CD4-positive, alpha-beta T cell treated with Interleukin-15 for 4 hours (primary cell): ENCODE measurements around the gene HTD2.
"Not testable (repeated sequence)": the region's sequence is repeated elsewhere in the genome, so short reads cannot be mapped to it uniquely, and the experiment has no call there.

Experiments used
- DNase-seq: peaks from one replicate; pipeline ENCODE4 v3.0.0-alpha.2; 2020; ENCODE audit warnings: low spot score

Gene HTD2

DNA sequence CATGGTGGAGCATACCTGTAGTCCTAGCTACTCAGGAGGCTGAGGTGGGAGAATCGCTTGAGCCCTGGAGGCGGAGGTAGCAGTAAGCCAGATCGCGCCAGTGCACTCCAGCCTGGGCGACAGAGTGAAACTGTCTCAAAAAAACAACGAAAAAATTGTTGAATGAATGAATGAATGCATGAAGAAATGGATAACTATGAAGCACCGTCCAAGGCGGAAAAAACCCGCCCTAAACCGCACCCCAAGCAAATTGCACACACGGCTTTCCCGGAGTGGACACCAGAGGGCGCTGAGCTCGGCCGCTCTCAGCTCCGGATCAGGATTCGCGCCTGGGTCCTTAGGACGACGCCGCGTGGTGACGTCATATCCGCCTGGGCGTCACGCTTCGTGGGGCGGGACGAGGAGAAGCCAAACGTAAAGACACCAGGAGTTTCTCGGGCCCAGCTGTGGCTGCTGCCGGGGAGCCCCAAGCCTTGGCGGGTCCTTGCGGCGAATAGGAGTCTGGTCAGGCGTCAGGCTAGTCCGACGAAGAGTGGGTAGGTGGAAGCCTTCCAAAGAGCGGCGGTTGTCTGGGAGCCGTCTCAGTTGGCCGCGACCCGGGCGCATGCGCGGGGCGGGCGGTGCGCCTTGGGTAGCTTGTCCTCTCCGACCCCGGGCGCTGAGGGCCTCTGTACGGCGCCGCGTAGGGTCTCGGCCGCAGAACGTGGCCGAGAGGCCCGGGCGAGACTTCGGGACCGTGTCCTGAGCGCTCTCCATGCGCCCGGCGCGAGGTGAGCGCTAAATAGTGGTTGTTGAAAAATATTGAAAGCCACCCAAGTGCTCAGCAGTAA lies at the start of gene HTD2, which contains the start of gene RPP14:
TSS of gene HTD2 (plus strand) at position 639 of the 830 bp plus-strand sequence. CDS start 11,094 bp downstream, outside the sequence.
TSS of gene RPP14 (plus strand) at position 364 of the 830 bp plus-strand sequence. CDS start 4,085 bp downstream, outside the sequence.
- peak; percentile 98 for DNase-seq

DNA sequence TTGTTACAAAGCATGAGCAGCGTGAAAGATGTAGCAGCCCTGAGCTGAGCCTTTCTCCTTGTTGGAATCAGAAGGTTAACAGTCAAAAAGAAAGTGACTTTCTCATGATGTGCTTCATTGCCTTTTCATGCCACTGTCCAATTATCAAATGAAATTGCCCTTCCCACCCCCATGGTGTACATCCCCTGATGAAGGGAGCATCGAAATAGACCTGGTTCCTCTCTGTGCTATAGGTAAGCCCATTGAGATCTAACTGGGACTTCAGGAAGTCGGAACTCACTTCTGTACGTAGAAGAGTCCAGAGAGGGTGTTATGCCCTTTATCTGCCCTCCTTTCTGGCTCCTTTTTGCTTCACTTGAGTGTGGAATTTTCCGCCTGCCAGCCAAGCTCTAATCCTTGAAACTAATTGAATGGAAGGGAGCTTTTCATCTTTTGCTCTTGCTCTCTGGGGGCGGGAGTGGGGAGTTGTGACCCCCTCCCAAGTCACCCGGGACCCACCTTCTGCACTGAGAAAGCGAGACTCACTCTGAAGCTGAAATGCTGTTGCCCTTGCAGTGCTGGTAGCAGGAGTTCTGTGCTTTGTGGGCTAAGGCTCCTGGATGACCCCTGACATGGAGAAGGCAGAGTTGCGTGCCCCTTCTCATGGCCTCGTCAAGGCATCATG lies 47.8 kb upstream of the HTD2 start:
- DNase-seq = no peak

DNA sequence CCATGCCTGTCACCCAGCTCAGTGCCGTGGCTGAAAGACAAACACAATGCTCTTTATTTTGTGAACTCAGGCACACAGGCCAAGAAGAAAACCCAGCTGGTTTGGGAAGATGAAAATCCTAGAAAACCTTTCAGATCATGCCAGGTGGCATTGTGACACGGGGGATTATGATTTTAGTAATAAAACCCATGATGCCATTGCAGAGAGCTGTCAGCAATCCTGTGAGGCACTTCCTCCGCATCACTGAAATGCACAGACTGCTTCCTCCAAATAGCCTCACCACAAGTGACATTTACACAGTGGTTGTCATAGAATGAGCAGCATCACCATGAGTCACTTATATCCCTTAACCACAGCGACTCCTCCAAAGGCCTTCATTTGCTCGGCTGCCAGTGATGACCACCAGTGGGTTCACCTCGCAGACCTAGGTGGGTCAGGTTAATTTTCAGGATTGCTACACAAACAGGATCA lies 46.0 kb upstream of the HTD2 start:
- no peak for DNase-seq

DNA sequence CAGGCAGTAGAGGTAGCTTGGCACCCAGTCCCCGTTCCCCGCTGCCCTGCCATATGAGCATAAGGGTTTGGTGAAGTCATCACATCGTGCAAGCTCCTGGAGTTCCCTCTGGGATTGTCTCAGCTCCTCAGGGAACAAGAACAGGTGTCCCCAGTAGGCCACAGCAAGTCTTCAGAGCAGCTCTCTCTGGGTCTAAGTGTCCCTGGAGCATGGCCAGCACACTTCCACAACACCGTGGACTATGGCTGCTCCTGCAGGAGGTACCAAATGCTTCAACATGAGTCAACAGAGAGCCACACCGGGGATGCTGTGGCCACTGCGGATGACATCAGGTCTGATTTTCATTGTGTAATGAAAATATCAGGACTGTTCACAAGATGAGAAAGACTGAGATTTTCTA lies 45.6 kb upstream of the HTD2 start:
- DNase-seq = no peak

DNA sequence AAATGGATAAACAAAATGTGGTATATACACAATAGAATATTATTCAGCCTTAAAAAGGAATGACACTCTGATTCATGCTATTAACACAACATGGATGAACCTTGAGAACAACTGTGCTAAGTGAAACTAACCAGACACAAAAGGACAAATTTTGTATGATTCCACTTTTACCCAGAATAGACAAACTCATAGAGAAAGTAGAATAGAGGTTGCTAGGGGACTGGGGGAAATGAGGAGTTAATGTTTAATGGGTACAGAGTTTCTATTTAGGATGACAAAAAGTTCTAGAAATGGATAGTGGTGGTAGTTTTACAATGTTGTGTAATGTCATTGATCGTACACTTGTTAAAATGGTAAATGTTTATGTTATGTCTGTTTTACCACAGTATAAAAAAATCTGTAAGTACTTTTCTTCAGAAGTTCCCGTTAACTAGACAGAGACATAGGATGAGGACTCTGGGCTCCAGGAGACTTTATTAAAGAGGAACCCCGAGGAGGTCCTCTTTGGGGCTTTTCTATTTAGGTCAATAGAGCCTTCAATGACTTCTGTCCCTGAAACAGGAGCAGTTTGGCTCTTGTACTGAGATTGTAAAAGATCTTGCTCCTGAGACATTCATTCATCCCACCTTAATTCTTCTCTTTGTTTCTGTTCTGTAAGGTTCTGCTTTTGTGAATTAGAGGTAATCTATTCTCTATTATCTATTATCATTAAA lies 44.2 kb upstream of the HTD2 start:
- DNase-seq = no peak

DNA sequence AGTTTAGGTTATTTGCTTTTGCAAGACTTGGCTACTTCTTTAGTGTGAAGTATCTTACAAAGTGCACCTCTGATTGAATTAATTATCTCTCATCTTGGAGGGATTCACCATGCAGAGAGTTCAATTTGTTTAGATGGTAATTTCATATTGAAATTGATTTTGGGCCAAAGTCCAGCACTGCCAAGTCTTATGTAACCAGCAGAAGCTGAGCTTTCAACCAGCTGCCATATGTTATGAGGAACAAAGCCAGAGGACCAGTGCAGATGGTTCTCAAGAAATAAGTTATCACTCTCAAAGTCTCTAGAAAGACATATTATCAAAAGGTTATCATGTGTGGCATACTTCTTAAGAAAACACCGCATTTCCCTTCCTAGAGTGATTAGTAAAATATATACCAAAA lies 39.7 kb upstream of the HTD2 start:
- DNase-seq = no peak

DNA sequence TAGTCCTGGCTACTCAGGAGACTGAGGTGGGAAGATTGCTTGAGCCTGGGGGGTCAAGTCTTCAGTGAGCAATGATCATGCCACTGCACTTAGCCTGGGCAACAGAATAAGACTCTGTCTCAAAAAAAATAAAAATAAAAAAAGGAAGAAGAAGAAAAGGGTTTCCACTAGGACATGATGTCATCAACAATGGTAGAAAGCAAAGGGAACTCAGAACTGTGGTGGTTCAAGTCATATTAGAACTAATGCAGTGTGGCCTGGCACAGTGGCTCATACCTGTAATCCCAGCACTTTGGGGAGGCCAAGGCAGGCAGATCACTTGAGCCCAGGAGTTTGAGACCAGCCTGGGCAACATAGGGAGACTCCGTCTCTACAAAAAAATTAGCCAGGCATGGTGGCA lies 38.8 kb upstream of the HTD2 start:
- DNase-seq = not testable (repeated sequence)

DNA sequence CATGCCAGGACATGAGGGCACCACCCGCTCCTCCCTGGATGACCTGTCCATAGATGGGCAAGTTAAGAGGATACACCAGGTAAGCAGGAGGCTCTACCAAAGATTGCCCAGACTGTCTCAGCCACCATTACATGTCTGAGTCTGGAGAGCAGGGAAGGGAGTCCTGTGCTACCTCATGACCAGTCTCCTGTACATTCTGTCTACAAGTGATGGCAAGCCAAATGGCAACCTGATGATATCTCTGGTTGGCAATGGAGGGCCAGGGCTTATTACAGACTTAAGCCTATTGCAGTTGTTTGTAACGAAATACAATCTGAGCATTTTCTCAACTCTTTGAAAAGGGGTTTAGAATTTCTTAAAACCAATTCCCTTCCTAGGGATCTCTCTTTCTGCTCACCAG lies 37.0 kb upstream of the HTD2 start:
- DNase-seq = no peak

DNA sequence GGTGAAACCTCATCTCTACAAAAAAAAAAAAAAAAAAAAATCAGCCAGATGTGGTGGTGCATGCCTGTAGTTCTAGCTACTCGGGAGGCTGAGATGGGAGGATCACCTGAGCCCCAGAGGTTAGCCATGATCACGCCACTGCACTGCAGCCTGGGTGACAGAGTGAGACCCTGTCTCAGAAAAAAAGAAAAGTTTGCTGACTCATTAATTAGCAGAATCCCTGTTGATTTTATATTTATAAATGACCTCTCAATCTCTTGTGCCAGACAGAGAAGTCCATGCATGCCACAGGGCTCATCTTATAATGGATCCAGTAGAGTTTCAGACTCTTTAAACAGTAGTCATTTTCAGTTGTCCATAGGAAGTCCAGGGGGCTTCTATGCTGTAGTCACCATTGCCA lies 35.8 kb upstream of the HTD2 start:
- DNase-seq = no peak

DNA sequence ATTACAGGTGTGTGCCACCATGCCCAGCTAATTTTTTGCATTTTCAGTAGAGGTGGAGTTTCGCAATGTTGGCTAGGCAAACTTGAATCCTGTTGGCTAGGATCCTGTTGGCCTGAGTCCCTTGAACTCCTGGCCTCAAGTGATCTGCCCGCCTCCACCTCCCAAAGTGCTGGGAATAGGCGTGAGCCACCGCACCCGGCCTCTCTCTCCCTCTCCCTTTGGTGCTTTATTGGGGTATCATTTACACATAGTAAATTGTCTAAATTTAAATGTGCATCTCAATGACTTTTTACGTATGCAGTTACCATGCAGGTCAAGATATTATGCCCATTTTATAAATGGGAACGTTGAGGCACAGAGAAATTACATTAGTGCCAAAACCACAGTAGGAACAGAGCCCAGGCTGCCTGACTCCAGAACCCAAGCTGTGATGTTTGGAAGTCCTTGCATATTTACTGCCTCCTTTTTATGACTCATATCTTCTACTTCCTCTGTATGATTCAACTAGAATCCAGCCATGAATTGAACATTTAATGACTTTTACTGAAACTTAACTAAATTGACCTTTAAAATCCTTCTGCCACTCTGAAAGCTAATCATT lies 34.3 kb upstream of the HTD2 start:
- DNase-seq = no peak

DNA sequence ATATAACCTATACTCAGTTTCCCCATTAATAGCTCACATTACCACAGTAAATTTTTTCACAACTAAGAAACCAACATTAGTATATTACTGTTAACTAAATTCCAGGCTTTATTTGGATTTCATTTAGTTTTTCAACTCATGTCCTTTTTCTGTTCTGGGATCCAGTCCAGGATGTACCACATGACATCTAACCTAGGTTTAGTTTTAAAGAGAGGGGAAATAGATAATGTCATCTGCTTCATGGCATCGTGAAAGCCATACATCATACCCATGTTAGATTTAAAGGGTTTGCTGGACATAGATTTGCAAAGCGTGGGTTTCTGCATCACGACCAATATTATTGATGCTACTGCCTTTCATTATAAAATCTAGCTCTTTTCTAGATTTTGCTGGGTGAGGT lies 33.4 kb upstream of the HTD2 start:
- no peak for DNase-seq

DNA sequence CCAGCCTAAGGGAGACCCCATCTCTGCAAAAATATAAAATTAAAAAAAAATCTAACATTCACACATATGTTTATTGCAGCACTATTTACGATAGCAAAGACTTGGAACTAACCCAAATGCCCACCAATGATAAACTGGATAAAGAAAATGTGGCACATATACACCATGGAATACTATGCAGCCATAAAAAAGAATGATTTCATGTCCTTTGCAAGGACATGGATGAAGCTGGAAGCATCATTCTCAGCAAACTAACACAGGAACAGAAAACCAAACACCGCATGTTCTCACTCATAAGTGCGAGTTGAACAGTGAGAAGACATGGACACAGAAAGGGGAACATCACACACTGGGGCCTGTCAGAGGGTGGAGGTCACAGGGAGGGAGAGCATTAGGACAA lies 33.0 kb upstream of the HTD2 start:
- not testable (repeated sequence) for DNase-seq

DNA sequence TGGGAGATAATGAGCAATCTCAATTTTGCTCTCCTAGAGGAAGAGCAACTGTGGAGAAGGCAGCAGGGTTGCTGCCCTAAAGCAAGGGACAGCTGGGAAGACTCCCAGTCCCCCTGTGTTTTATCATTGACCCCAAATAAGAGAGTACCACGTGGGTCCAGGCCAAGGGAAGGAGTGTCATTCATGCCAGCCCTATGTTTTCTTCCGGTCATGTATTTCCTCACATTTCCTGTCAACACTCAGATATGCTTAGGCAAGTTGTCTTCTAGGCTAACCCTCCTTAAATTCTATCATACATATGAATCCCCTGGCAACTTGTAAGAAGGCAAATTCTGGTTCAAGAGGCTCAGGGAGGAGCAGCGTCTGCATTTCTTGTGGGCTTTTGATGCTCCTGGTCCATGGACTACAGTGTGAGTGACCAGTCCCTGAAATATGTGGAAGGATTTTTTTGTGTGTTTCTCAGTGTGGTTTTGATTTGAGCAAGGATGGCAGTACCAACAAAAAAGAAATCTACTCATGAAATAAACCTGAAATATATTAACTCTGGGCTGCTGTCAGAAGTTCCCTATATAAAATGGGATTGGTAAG lies 32.2 kb upstream of the HTD2 start:
- no peak for DNase-seq

DNA sequence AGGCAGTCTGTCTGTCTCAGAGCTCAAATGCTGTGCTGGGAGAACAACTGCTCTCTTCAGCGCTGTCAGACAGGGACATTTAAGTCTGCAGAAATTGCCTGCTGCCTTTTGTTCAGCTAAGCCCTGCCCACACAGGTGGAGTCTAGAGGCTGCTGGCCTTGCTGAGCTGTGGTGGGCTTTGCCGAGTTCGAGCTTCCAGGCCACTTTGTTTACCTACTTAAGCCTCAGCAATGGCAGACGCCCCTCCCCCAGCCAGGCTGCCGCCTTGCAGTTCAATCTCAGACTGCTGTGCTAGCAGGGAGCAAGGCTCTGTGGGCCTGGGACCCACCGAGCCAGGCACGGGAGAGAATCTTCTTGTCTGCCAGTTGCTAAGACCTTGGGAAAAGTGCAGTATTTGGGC lies 25.3 kb upstream of the HTD2 start:
- no peak for DNase-seq

DNA sequence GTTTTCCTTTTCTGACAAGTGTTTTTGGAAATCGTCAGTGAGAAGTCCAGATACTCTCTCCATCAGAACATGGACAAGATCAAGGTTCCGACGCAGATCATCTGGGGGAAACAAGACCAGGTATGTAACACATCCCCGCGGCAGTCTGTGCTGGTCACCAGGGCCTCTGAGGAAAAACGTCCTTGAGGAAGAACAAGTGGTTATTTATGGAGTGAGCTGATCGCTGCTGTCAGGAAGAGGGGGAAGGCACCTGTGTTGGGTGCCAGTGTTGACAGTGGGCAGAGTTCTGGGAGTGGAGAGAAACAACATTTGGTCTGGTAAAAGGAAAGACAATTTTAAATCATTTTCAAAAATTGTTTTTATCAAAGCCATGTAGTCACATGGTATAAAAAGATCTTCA lies 21.0 kb upstream of the HTD2 start:
- DNase-seq = no peak

DNA sequence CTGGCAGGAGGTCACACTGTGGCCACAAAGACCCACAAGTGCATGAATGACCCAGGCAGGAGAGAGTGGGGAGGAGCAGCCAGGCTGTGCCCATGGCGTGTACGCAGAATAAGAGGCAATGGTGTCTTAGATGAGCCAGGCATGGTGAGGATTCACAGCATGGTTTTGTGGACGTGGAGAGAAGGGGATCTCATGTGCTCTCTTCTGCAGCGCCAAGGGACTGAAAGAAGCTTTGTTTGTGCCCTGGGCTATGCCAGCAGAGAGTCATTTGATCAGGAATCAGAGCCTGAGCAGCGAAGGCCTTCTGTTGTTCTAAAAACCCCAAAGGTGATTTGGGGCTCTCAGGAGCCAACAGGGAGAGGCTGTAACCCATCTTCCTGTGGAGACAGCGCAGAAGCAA lies 19.0 kb upstream of the HTD2 start:
- no peak for DNase-seq

DNA sequence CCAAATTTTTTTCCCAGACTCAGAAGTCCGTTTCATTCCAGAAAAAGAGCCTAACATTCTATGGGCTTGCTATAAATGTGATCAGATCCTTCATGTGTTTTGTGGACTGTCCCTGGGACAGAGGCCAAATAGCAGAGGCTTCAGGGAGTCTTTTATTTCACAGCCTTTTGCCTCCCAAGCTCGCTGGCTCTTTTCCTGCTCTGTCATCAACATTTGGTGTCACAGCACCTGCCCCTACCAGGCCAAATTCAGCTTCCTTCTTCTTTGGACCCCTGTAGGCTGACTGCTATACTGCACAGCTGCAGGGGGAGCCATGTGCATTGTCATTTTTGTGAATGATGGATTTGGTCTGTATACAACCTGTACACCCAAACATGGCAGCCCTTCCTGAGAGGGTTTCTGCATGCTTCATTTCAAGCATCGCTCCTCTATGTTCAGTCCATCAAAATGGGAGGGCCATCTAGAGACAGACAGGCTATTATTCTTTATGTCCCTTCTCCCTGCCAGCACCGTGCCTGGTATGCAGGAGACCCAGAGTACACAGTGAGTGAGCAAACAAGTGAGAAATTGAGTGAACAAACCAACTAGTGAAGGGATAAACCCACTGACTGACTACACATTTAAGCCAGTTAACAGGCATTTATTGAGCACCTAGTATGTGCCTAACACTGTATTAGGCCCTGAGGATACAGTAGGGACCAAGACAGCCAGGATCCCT lies 18.1 kb upstream of the HTD2 start:
- DNase-seq = no peak

DNA sequence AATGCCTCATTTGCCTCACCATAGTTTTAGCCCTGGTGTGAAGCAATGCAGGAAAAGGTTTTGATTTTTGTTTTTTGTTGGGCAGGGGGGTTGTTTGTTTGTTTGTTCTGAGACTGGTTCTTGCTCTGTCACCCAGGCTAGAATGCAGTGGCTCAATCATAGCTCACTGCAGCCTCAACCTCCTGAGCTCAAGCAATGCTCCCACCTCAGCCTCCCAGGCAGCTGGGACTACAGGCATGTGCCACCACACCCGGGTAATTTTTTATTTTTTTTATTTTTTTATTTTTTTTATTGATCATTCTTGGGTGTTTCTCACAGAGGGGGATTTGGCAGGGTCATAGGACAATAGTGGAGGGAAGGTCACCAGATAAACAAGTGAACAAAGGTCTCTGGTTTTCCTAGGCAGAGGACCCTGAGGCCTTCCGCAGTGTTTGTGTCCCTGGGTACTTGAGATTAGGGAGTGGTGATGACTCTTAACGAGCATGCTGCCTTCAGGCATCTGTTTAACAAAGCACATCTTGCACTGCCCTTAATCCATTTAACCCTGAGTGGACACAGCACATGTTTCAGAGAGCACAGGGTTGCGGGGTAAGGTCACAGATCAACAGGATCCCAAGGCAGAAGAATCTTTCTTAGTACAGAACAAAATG lies 17.2 kb upstream of the HTD2 start:
- DNase-seq = not testable (repeated sequence)

DNA sequence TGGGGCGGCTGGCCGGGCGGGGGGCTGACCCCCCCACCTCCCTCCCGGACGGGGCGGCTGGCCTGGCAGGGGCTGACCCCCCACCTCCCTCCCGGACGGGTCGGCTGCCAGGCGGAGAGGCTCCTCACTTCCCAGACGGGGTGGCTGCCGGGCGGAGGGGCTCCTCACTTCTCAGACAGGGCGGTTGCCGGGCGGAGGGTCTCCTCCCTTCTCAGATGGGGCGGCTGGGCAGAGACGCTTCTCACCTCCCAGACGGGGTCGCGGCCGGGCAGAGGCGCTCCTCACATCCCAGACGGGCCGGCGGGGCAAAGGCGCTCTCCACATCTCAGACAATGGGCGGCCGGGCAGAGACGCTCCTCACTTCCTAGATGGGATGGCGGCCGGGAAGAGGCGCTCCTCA lies 15.9 kb upstream of the HTD2 start:
- not testable (repeated sequence) for DNase-seq

DNA sequence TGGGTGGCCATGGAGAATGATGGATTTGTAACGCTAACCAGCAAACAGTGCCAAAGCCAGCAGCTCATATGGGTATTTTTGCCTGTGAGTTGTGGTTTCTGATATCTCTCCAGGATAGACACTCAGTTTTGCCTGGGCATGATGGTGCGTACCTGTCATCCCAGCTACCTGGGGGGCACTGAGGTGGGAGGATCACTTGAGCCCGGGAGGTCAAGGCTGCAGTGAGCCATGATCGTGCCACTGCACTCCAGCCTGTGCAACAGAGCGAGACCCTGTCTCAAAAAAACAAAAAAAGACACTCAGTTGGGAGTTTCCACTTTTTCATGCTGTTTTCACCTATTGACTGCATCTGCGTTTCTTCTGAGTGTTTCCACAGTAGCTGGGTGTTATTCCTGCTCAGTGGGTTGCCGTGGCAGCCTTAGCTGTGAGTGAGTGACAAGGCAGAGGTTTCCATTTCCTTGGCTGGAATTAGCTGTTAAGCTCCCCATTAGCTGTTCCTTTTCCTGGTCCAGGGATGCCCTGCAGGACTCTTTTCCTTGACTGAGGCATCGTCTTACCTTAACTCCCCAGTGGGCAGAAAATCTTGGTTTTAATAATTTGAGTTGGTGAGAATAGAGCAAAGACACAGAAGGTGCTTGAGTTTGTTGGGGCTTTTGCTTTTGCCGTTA lies 14.5 kb upstream of the HTD2 start:
- no peak for DNase-seq
